GM15510 (cell line): ENCODE data around the gene EFCAB14.

Experiments
- POLR2A ChIP-seq: IDR thresholded peaks from 3 replicates; pipeline ENCODE4 v1.6.1; 2011; ENCODE audit warnings: borderline replicate concordance; ENCODE audit not compliant: insufficient read length; ENCODE audit errors: extremely low read depth

The EFCAB14 gene

GRCh38 chr1:46646331-46646730 lies 72.6 kb downstream of the EFCAB14 start:
- no peak for TF ChIP-seq POLR2A

- no peak for TF ChIP-seq POLR2A
These were observed 73.1 kb downstream of the EFCAB14 start for GRCh38 chr1:46645815-46646214.

- TF ChIP-seq POLR2A, result no peak
These were observed 75.5 kb downstream of the EFCAB14 start for GRCh38 chr1:46643368-46643775.

GRCh38 chr1:46642115-46642680 lies 76.7 kb downstream of the EFCAB14 start:
- no peak for TF ChIP-seq POLR2A

- no peak for TF ChIP-seq POLR2A
These were observed 79.4 kb downstream of the EFCAB14 start for GRCh38 chr1:46639547-46639946.

GRCh38 chr1:46638921-46639320 lies 80.0 kb downstream of the EFCAB14 start:
- no peak for TF ChIP-seq POLR2A

GRCh38 chr1:46637444-46638083 lies 81.3 kb downstream of the EFCAB14 start:
- no peak for TF ChIP-seq POLR2A

- no peak for TF ChIP-seq POLR2A
These were observed 83.7 kb downstream of the EFCAB14 start for GRCh38 chr1:46635205-46635604.

- TF ChIP-seq POLR2A, result no peak
These were observed 88.2 kb downstream of the EFCAB14 start for GRCh38 chr1:46630719-46631118.
